ENCODE data around the gene TMEM131L.

DNA sequence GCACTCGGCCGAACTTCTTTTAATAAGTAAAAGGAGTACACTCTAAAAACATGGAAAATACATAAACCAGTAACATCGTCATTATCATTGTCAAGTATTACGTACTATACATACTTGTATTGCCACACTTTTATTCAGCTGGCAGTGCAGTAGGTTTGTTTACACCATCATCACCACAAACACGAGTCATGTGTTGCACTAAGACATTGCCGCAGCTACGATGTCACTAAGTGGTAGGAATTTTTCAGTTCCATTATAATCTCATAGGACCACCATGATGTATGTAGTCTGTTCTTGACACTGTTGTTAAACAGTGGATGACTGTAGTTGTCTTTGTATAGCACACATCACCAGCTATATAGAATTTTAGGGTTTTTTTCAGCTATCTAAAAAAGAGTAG, 48.0 kb upstream of the TMEM131L start:
- TF ChIP-seq, protein P1, sequence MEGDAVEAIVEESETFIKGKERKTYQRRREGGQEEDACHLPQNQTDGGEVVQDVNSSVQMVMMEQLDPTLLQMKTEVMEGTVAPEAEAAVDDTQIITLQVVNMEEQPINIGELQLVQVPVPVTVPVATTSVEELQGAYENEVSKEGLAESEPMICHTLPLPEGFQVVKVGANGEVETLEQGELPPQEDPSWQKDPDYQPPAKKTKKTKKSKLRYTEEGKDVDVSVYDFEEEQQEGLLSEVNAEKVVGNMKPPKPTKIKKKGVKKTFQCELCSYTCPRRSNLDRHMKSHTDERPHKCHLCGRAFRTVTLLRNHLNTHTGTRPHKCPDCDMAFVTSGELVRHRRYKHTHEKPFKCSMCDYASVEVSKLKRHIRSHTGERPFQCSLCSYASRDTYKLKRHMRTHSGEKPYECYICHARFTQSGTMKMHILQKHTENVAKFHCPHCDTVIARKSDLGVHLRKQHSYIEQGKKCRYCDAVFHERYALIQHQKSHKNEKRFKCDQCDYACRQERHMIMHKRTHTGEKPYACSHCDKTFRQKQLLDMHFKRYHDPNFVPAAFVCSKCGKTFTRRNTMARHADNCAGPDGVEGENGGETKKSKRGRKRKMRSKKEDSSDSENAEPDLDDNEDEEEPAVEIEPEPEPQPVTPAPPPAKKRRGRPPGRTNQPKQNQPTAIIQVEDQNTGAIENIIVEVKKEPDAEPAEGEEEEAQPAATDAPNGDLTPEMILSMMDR (IDR thresholded peaks at IDR 0.05; ENCODE audit: low read depth, low read length, poor library complexity, severe bottlenecking) = no peak
- TF ChIP-seq EZH2phosphoT487 (IDR thresholded peaks at IDR 0.05; ENCODE audit: borderline replicate concordance, low read length) = no peak
